H9 (cell line): ENCODE results near the gene BRWD1. TPM values are rescaled to one million over a fixed set of nuclear protein-coding genes. Genes with fewer than 3 reads are reported as not detected.

ENCODE experiments used
- DNase-seq: peaks from one replicate; pipeline ENCODE4 v3.0.0-alpha.2; 2017
- H2AFZ ChIP-seq: one replicate; pipeline ENCODE4 v1.6.1; 2013; ENCODE audit warnings: mild to moderate bottlenecking, low read length, control low read depth, moderate library complexity
- H2AK5ac ChIP-seq: 2 replicates; pipeline ENCODE4 v1.6.1; 2013; ENCODE audit warnings: low read length, control low read depth, mixed read lengths; ENCODE audit not compliant: insufficient read length
- H2BK120ac ChIP-seq: one replicate; pipeline ENCODE4 v1.6.1; 2013; ENCODE audit warnings: low read depth, mild to moderate bottlenecking, low read length, control low read depth, inconsistent platforms; ENCODE audit not compliant: poor library complexity, severe bottlenecking
- H2BK12ac ChIP-seq: 2 replicates; pipeline ENCODE4 v1.6.1; 2013; ENCODE audit warnings: low read length, control low read depth, mixed read lengths, low read depth; ENCODE audit not compliant: insufficient read length
- H2BK15ac ChIP-seq: 2 replicates; pipeline ENCODE4 v1.6.1; 2013; ENCODE audit warnings: low read depth, low read length, control low read depth
- H2BK20ac ChIP-seq: one replicate; pipeline ENCODE4 v1.6.1; 2013; ENCODE audit warnings: low read depth, mild to moderate bottlenecking, low read length, control low read depth, inconsistent platforms; ENCODE audit not compliant: poor library complexity, severe bottlenecking
- H2BK5ac ChIP-seq: 2 replicates; pipeline ENCODE4 v1.6.1; 2013; ENCODE audit warnings: low read length, control low read depth, mixed read lengths; ENCODE audit not compliant: insufficient read length
- H3K14ac ChIP-seq: 2 replicates; pipeline ENCODE4 v1.6.1; 2013; ENCODE audit warnings: low read length, control low read depth; ENCODE audit not compliant: insufficient read depth
- H3K18ac ChIP-seq: 2 replicates; pipeline ENCODE4 v1.6.1; 2013; ENCODE audit warnings: low read depth, mild to moderate bottlenecking, mixed read lengths, low read length, control low read depth; ENCODE audit not compliant: insufficient read length
- H3K23ac ChIP-seq: 2 replicates; pipeline ENCODE4 v1.6.1; 2013; ENCODE audit warnings: low read length, control low read depth, mixed read lengths, low read depth; ENCODE audit not compliant: insufficient read length
- H3K23me2 ChIP-seq: 2 replicates; pipeline ENCODE4 v1.6.1; 2013; ENCODE audit warnings: low read depth, mild to moderate bottlenecking, mixed read lengths, low read length, control low read depth; ENCODE audit not compliant: insufficient read length, poor library complexity, severe bottlenecking
- H3K27ac ChIP-seq: 2 replicates; pipeline ENCODE4 v1.5.1; 2013; ENCODE audit warnings: low read length, control low read depth, mixed read lengths, low read depth; ENCODE audit not compliant: insufficient read length
- H3K27me3 ChIP-seq: 2 replicates; pipeline ENCODE4 v1.6.1; 2013; ENCODE audit warnings: low read length, control low read depth, inconsistent platforms; ENCODE audit not compliant: insufficient read depth
- H3K4ac ChIP-seq: 2 replicates; pipeline ENCODE4 v1.6.1; 2013; ENCODE audit warnings: low read depth, mild to moderate bottlenecking, control low read depth, inconsistent platforms, low read length, moderate library complexity
- H3K4me1 ChIP-seq: 2 replicates; pipeline ENCODE4 v1.6.1; 2013; ENCODE audit warnings: low read length, control low read depth, inconsistent platforms; ENCODE audit not compliant: insufficient read depth
- H3K4me2 ChIP-seq: 2 replicates; pipeline ENCODE4 v1.6.1; 2013; ENCODE audit warnings: low read length, control low read depth, mixed read lengths; ENCODE audit not compliant: insufficient read length, insufficient read depth
- H3K56ac ChIP-seq: 2 replicates; pipeline ENCODE4 v1.6.1; 2013; ENCODE audit warnings: low read depth, mild to moderate bottlenecking, mixed read lengths, low read length, control low read depth; ENCODE audit not compliant: insufficient read length
- H3K79me1 ChIP-seq: 2 replicates; pipeline ENCODE4 v1.6.1; 2013; ENCODE audit warnings: low read depth, mild to moderate bottlenecking, moderate library complexity, low read length, control low read depth, inconsistent platforms; ENCODE audit not compliant: insufficient read depth, poor library complexity, severe bottlenecking
- H3K79me2 ChIP-seq: 2 replicates; pipeline ENCODE4 v1.6.1; 2013; ENCODE audit warnings: low read length, control low read depth, inconsistent platforms; ENCODE audit not compliant: insufficient read depth
- H3K9ac ChIP-seq: 2 replicates; pipeline ENCODE4 v1.6.1; 2013; ENCODE audit warnings: low read length, control low read depth, mixed read lengths; ENCODE audit not compliant: insufficient read length; ENCODE audit errors: extremely low read depth
- H3K9me3 ChIP-seq: one replicate; pipeline ENCODE4 v1.6.1; 2013; ENCODE audit warnings: low read depth, low read length, inconsistent platforms; ENCODE audit not compliant: control insufficient read depth
- H3T11ph ChIP-seq: one replicate; pipeline ENCODE4 v1.6.1; 2013; ENCODE audit warnings: mild to moderate bottlenecking, low read length, control low read depth, inconsistent platforms
- H4K20me1 ChIP-seq: one replicate; pipeline ENCODE4 v1.6.1; 2013; ENCODE audit not compliant: control insufficient read depth, insufficient read length, insufficient read depth
- H4K5ac ChIP-seq: 2 replicates; pipeline ENCODE4 v1.6.1; 2013; ENCODE audit warnings: low read depth, mild to moderate bottlenecking, mixed read lengths, low read length, control low read depth; ENCODE audit not compliant: insufficient read length
- H4K8ac ChIP-seq: replicated peaks from 2 replicates; pipeline ENCODE4 v1.6.1; 2013; ENCODE audit warnings: low read length, control low read depth, mixed read lengths, low read depth; ENCODE audit not compliant: insufficient read length
- H4K91ac ChIP-seq: 2 replicates; pipeline ENCODE4 v1.6.1; 2013; ENCODE audit warnings: low read depth, mild to moderate bottlenecking, moderate library complexity, mixed read lengths, low read length, control low read depth; ENCODE audit not compliant: insufficient read length
- H3K27ac Mint-ChIP-seq, 3 experiments: 2 replicates in 2 of 3; 3 replicates in 1 of 3; pipeline ENCODE4 v1.8.0; 2020 to 2021; ENCODE audit warnings: mixed read lengths in 3 of 3, mild to moderate bottlenecking in 1 of 3, moderate library complexity in 1 of 3
- H3K27me3 Mint-ChIP-seq: 2 replicates; pipeline ENCODE4 v1.8.0; 2021; ENCODE audit warnings: low read depth, mild to moderate bottlenecking, moderate library complexity, mixed read lengths
- H3K36me3 Mint-ChIP-seq, 3 experiments: 2 replicates in 2 of 3; 3 replicates in 1 of 3; pipeline ENCODE4 v1.8.0; 2020 to 2021; ENCODE audit warnings: low read depth in 3 of 3, mixed read lengths in 3 of 3; ENCODE audit not compliant: insufficient read depth in 1 of 3
- H3K4me1 Mint-ChIP-seq, 2 experiments: 2 replicates each; pipeline ENCODE4 v1.8.0; 2020; ENCODE audit warnings: mixed read lengths in 2 of 2
- H3K4me3 Mint-ChIP-seq, 2 experiments: 2 replicates in 1 of 2; 3 replicates in 1 of 2; pipeline ENCODE4 v1.8.0; 2020 to 2021; ENCODE audit warnings: mild to moderate bottlenecking in 2 of 2, mixed read lengths in 2 of 2, moderate library complexity in 1 of 2
- H3K9me3 Mint-ChIP-seq, 2 experiments: 2 replicates in 1 of 2; 3 replicates in 1 of 2; pipeline ENCODE4 v1.8.0; 2020; ENCODE audit warnings: mild to moderate bottlenecking in 2 of 2, mixed read lengths in 2 of 2, moderate library complexity in 1 of 2
- WGBS: extraction: QIAGEN DNeasy Blood & Tissue Kit; methylation state at CpG from one replicate; pipeline ENCODE4 v1.1.7; 2013; ENCODE audit warnings: missing lambda C conversion rate, low lambda C conversion rate, mixed read lengths; ENCODE audit not compliant: insufficient read length; ENCODE audit errors: extremely low coverage; 5-methylcytosine and 5-hydroxymethylcytosine counted together
- total RNA-seq: library from RNA; stranded (reverse); gene quantifications from 2 replicates; pipeline ENCODE4 v1.2.1, GENCODE V29; 2021
- TF ChIP-seq, protein P1 (sequence below): fragments of 200-600 bp; sonication (generic); conservative IDR thresholded peaks from 3 replicates; pipeline ENCODE4 v1.8.0; 2021; ENCODE audit warnings: antibody characterized with exemption, mild to moderate bottlenecking

Gene BRWD1
- total RNA-seq, 1 experiment from 2014 or later = 48.4 TPM

DNA sequence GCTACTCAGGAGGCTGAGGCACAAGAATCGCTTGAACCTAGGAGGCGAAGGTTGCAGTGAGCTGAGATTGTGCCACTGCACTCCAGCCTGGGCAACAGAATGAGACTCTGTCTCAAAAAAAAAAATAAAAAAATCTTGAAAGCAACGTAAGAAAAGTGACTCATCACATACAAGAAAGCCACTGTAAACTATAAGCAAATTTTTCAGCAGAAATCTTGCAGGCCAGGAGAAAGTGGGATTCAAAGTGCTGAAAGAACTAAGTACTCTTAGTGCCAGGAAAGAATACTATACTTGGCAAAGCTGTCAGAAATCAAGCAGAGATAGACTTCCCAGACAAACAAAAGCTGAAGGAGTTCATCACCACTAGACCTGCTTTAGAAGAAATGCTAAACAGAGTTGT, 39.9 kb upstream of the BRWD1 start:
- Histone ChIP-seq H3T11ph (no peak overlapping the region), H3K14ac (no peak overlapping the region), H2BK20ac (no peak overlapping the region), H4K8ac (no peak overlapping the region), H3K4me1 (peaks cover 8% of the 10 kb centered on the region; the same call in 1 of the 2 replicates), H3K27me3 (no peaks in the 10 kb centered on the region), H2BK15ac (no peak overlapping the region), H3K9ac (no peak overlapping the region), H3K9me3 (no peaks in the 10 kb centered on the region), H3K18ac (no peak overlapping the region), H2BK5ac (no peak overlapping the region), H3K56ac (no peak overlapping the region), H3K79me1 (no peaks in the 10 kb centered on the region), H3K4me2 (no peak overlapping the region), H3K4ac (no peak overlapping the region), H3K79me2 (no peaks in the 10 kb centered on the region), H2BK12ac (no peak overlapping the region), H3K23me2 (no peaks in the 10 kb centered on the region), H3K23ac (no peak overlapping the region), H4K20me1 (no peaks in the 10 kb centered on the region), H3K27ac (no peak overlapping the region), H4K91ac (no peak overlapping the region), H2BK120ac (no peak overlapping the region), H2AFZ (no peak overlapping the region), H2AK5ac (no peak overlapping the region), H4K5ac (no peak overlapping the region)
- Mint-ChIP-seq H3K4me3 (no peak overlapping the region), H3K27me3 (no peaks in the 10 kb centered on the region), H3K36me3 (no peaks in the 10 kb centered on the region), H3K9me3 (no peaks in the 10 kb centered on the region; a peak in 1 of 5 replicates), H3K4me1 (peaks cover 13 to 17% of the 10 kb centered on the region in 2 experiments), H3K27ac (no peak overlapping the region)
- no CpG with 5 or more reads among the region's 3 CpGs for WGBS
- TF ChIP-seq, protein P1, sequence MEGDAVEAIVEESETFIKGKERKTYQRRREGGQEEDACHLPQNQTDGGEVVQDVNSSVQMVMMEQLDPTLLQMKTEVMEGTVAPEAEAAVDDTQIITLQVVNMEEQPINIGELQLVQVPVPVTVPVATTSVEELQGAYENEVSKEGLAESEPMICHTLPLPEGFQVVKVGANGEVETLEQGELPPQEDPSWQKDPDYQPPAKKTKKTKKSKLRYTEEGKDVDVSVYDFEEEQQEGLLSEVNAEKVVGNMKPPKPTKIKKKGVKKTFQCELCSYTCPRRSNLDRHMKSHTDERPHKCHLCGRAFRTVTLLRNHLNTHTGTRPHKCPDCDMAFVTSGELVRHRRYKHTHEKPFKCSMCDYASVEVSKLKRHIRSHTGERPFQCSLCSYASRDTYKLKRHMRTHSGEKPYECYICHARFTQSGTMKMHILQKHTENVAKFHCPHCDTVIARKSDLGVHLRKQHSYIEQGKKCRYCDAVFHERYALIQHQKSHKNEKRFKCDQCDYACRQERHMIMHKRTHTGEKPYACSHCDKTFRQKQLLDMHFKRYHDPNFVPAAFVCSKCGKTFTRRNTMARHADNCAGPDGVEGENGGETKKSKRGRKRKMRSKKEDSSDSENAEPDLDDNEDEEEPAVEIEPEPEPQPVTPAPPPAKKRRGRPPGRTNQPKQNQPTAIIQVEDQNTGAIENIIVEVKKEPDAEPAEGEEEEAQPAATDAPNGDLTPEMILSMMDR = no peak
- no peak for DNase-seq
